GM12864 (cell line): ENCODE data around the gene RBFOX2.

Source experiments
- DNase-seq: peaks from one replicate; pipeline ENCODE4 v3.0.0-alpha.2; 2011; ENCODE audit warnings: low read depth
- H3K4me3 ChIP-seq: 2 replicates; pipeline ENCODE4 v1.5.1; 2011; ENCODE audit warnings: mild to moderate bottlenecking, low read depth, low read length, control low read depth
- TF ChIP-seq, protein P1 (sequence below): IDR thresholded peaks from 2 replicates; pipeline ENCODE4 v1.5.1; 2011; ENCODE audit warnings: low read depth, mild to moderate bottlenecking, moderate library complexity, low read length, control low read depth, inconsistent platforms; ENCODE audit errors: missing control alignments

Gene RBFOX2

DNA sequence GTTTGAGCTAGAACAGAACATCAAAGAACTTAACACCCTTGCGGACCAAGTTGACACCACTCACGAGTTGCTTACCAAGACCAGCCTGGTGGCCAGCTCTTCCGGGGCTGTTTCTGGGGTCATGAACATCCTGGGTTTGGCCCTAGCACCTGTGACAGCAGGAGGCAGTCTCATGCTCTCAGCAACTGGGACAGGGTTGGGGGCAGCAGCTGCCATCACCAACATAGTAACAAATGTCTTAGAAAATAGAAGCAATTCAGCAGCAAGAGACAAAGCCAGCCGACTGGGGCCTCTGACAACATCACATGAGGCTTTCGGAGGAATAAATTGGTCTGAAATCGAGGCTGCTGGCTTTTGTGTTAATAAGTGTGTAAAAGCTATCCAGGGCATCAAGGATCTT, 302.2 kb downstream of the RBFOX2 start:
- no peak for DNase-seq
- H3K4me3 ChIP-seq: no peak overlapping the region
- TF ChIP-seq, protein P1, sequence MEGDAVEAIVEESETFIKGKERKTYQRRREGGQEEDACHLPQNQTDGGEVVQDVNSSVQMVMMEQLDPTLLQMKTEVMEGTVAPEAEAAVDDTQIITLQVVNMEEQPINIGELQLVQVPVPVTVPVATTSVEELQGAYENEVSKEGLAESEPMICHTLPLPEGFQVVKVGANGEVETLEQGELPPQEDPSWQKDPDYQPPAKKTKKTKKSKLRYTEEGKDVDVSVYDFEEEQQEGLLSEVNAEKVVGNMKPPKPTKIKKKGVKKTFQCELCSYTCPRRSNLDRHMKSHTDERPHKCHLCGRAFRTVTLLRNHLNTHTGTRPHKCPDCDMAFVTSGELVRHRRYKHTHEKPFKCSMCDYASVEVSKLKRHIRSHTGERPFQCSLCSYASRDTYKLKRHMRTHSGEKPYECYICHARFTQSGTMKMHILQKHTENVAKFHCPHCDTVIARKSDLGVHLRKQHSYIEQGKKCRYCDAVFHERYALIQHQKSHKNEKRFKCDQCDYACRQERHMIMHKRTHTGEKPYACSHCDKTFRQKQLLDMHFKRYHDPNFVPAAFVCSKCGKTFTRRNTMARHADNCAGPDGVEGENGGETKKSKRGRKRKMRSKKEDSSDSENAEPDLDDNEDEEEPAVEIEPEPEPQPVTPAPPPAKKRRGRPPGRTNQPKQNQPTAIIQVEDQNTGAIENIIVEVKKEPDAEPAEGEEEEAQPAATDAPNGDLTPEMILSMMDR: no peak

DNA sequence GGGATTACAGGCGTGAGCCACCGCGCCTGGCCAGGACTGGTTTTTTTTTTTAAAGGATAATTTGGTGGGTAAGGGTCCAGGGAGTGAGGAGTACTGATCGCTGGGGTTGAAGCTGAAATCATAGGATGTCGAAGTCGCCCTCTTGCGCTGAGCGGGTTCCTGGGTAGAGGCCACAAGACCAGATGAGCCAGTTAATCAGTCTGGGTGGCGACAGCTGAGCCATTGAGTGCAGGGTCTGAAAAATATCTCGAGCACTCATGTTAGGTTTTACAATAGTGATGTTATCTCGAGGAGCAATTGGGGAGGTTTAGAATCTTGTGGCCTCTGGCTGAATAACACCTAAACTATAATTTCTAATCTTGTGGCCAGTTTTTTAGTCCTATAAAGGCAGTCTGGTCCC, 303.1 kb downstream of the RBFOX2 start:
- DNase-seq: no peak

DNA sequence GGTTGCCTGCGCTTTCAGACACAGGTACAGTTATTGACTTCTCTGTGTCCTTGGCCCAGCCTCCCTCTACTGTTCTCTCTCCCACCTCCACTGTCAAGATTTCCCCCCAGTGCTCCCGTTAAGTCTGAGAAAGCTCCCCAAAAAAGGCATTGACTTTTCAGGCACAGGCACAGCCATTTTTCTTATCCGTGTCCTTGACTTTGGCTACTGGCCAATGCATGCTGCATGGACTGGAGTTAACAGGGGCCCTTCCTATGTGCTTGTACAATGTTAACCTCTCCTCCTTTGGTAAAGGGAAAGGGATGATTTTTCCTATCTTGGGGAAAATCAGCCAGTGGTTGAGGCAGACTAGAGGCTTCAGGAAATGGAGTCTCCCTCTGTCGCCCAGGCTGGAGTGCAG, 306.7 kb downstream of the RBFOX2 start:
- DNase-seq: no peak
- TF ChIP-seq, protein P1: no peak
- H3K4me3 ChIP-seq: no peak overlapping the region

More for the DNA sequence above, 303.1 kb downstream of the RBFOX2 start:
- TF ChIP-seq, protein P1: no peak
- H3K4me3 ChIP-seq: no peak overlapping the region

DNA sequence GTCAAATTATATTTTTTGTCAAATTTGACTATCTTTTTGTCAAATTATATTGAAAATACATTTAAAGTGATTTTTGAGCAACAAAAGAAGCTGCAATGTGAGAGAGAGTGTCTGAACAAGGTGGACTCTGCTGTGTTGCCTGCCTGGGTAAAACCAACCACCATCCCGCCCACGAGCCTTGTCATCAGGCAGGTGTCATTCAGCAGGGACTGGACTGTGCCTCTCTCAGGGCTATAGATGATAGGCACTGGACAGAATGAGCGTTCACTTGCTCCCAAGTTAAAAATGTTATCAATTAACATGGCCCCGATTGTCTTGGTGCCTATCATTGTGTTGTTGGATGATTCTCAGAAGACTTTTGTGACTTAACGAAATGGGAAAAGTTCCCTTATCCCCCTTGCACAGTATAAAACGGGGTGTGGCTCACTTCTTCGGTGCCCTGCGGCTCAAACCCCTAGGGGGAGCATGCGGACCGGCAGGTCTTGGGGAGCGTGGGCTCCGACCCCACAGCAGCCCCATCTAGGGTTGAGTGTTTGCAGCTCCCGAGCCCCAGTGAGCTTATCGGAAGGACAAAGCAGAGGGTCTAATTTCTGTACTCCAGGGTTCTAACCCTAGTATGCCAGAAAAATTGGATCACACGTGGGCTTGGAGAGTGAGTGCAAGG, 309.3 kb downstream of the RBFOX2 start:
- TF ChIP-seq, protein P1: no peak

DNA sequence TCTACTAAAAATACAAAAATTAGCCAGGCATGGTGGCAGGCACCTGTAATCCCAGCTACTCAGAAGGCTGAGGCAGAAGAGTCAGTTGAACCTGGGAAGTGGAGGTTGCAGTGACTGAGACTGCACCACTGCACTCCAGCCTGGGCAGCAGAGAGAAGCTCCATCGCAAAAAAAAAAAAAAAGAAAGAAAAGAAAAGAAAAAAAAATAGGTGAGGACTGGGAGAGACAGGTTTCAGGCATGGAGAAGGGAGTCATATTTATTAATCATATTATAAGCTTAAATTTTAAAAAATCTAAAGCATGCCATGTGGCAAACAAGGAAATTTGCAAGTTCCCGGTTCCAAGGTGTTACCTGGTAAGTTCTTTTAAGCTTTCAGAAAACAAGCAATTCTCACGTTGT, 311.1 kb downstream of the RBFOX2 start, which contains the start of gene APOL5:
APOL5 (plus strand) TSS at position 301 of the 400 bp plus-strand sequence; CDS start at position 301, 0 bp downstream.
- TF ChIP-seq, protein P1: no peak
- no peak within 1 kb of the TSS for H3K4me3 ChIP-seq
- DNase-seq: no peak

More for the DNA sequence above, 309.3 kb downstream of the RBFOX2 start:
- H3K4me3 ChIP-seq: no peak overlapping the region
- no peak for DNase-seq

DNA sequence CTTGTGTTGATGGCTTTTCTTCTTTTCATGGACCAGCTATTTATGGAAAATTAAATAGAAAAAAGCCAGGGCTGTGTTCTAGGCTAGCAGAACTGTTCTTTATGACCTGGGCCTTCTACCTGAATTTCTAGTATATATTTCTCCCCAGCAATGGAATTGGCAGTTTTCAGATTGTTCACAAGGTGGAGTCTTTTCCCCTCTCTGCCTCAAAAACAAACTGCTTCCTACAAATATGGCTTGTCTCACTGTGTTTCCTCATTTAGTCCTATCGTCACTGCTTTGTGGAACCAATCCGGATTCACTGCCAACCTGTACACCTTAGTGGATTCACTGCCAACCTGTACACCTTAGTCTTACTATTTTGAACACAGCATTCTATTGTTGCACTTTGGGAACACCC, 316.0 kb downstream of the RBFOX2 start:
- no peak for DNase-seq
- TF ChIP-seq, protein P1: peak; percentile 5
- H3K4me3 ChIP-seq: no peak overlapping the region

DNA sequence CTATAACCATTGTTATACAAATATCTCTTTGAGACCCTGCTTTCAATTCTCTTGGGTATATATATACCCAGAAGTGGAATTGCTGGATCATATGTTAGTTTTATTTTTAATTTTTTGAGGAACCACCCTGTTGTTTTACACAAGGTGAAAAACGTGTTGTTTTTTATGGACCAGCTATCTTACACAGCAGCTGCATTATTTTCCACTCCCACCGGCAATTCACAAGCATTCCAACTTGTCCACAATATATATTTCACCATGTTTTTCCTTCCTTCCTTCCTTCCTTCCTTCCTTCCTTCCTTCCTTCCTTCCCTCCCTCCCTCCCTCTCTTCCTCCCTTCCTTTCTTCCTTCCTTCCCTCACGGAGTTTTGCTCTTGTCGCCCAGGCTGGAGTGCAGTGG, 317.3 kb downstream of the RBFOX2 start:
- no peak for DNase-seq
- no peak overlapping the region for H3K4me3 ChIP-seq
- TF ChIP-seq, protein P1: no peak
